WTC11 (cell line): ENCODE results near the gene CALHM4. TPM values are rescaled to one million over a fixed set of nuclear protein-coding genes. Genes with fewer than 3 reads are reported as not detected.

Experiments used
- ATAC-seq: fragments of 200-7000 bp; cut with Tn5 transposase; 2 replicates; pipeline ENCODE4 v1.10.0; 2021; ENCODE audit warnings: mild to moderate bottlenecking, moderate library complexity
- CTCF ChIA-PET: fragments of 300-600 bp; sonication (Branson Sonifier 250); formaldehyde crosslinking; loops from one replicate; lab custom pipeline; 2021; ENCODE audit warnings: antibody characterized with exemption; lab: Charles Lee
- POLR2A ChIA-PET: fragments of 350-600 bp; sonication (Branson Sonifier 250); formaldehyde crosslinking; loops from one replicate; lab custom pipeline; 2021; ENCODE audit warnings: antibody characterized with exemption; lab: Charles Lee
- DNase-seq: peaks from one replicate; pipeline ENCODE4 v3.0.0; 2021; ENCODE audit warnings: low spot score
- H3K27ac Mint-ChIP-seq: 2 replicates; pipeline ENCODE4 v1.8.0; 2021; ENCODE audit warnings: mixed read lengths
- H3K27me3 Mint-ChIP-seq: 2 replicates; pipeline ENCODE4 v1.8.0; 2021; ENCODE audit warnings: low read depth, mild to moderate bottlenecking, moderate library complexity, mixed read lengths
- H3K36me3 Mint-ChIP-seq: 2 replicates; pipeline ENCODE4 v1.8.0; 2021; ENCODE audit warnings: mixed read lengths
- H3K4me1 Mint-ChIP-seq: 2 replicates; pipeline ENCODE4 v1.8.0; 2022; ENCODE audit warnings: mixed read lengths
- H3K4me3 Mint-ChIP-seq: 2 replicates; pipeline ENCODE4 v1.8.0; 2021; ENCODE audit warnings: mild to moderate bottlenecking, moderate library complexity, mixed read lengths
- H3K9me3 Mint-ChIP-seq: 2 replicates; pipeline ENCODE4 v1.8.0; 2021; ENCODE audit warnings: mixed read lengths
- ATF6 ChIP-seq: sonication (generic); formaldehyde crosslinking; IDR thresholded peaks from 2 replicates; pipeline ENCODE4 v1.8.1; 2023; ENCODE audit warnings: mild to moderate bottlenecking, missing genetic modification reagents
- CDX4 ChIP-seq: fragments of 250-450 bp; sonication (Bioruptor Pico); IDR thresholded peaks from 2 replicates; pipeline ENCODE4 v1.9.0; 2021; ENCODE audit warnings: moderate library complexity, mild to moderate bottlenecking, inconsistent platforms, borderline replicate concordance
- CREM ChIP-seq: sonication (generic); formaldehyde crosslinking; IDR thresholded peaks from 2 replicates; pipeline ENCODE4 v1.8.1; 2022; ENCODE audit warnings: mild to moderate bottlenecking, missing genetic modification reagents, moderate library complexity
- ELF4 ChIP-seq: sonication (generic); formaldehyde crosslinking; IDR thresholded peaks from 2 replicates; pipeline ENCODE4 v1.8.1; 2022; ENCODE audit warnings: low read depth, mild to moderate bottlenecking, moderate library complexity, missing genetic modification reagents
- EMX1 ChIP-seq: fragments of 250-450 bp; sonication (Bioruptor Pico); IDR thresholded peaks from 2 replicates; pipeline ENCODE4 v1.8.0; 2021; ENCODE audit warnings: mild to moderate bottlenecking
- ESRRA ChIP-seq: sonication (generic); formaldehyde crosslinking; IDR thresholded peaks from 2 replicates; pipeline ENCODE4 v1.8.1; 2022; ENCODE audit warnings: mild to moderate bottlenecking, missing genetic modification reagents, borderline replicate concordance
- FOXP1 ChIP-seq: sonication (generic); formaldehyde crosslinking; IDR thresholded peaks from 2 replicates; pipeline ENCODE4 v1.8.0; 2022; ENCODE audit warnings: missing genetic modification reagents, mild to moderate bottlenecking, moderate library complexity, borderline replicate concordance
- FOXP4 ChIP-seq: sonication (generic); formaldehyde crosslinking; IDR thresholded peaks from 2 replicates; pipeline ENCODE4 v1.8.0; 2022; ENCODE audit warnings: mild to moderate bottlenecking, missing genetic modification reagents
- GABPB1 ChIP-seq: sonication (generic); formaldehyde crosslinking; IDR thresholded peaks from 2 replicates; pipeline ENCODE4 v1.8.1; 2023; ENCODE audit warnings: mild to moderate bottlenecking, missing genetic modification reagents
- HMGA2 ChIP-seq: fragments of 250-450 bp; sonication (Bioruptor Pico); IDR thresholded peaks from 2 replicates; pipeline ENCODE4 v1.4.0; 2021; ENCODE audit warnings: mild to moderate bottlenecking, moderate library complexity
- MAX ChIP-seq: sonication (generic); formaldehyde crosslinking; IDR thresholded peaks from 2 replicates; pipeline ENCODE4 v1.8.0; 2022; ENCODE audit warnings: mild to moderate bottlenecking, missing genetic modification reagents
- NR3C1 ChIP-seq: sonication (generic); formaldehyde crosslinking; conservative IDR thresholded peaks from 2 replicates; pipeline ENCODE4 v1.8.1; 2023; ENCODE audit warnings: low read depth, mild to moderate bottlenecking, missing genetic modification reagents
- PRRX2 ChIP-seq: fragments of 250-450 bp; sonication (Bioruptor Pico); IDR thresholded peaks from 2 replicates; pipeline ENCODE4 v1.8.0; 2021; ENCODE audit warnings: mild to moderate bottlenecking
- SMAD3 ChIP-seq: sonication (generic); formaldehyde crosslinking; IDR thresholded peaks from 2 replicates; pipeline ENCODE4 v1.8.0; 2022; ENCODE audit warnings: missing genetic modification reagents, mild to moderate bottlenecking, borderline replicate concordance
- SOX15 ChIP-seq: fragments of 250-450 bp; sonication (Bioruptor Pico); IDR thresholded peaks from 2 replicates; pipeline ENCODE4 v1.9.0; 2021; ENCODE audit warnings: mild to moderate bottlenecking
- SP1 ChIP-seq: sonication (generic); formaldehyde crosslinking; conservative IDR thresholded peaks from 2 replicates; pipeline ENCODE4 v1.8.1; 2022; ENCODE audit warnings: missing genetic modification reagents
- TEAD1 ChIP-seq: sonication (generic); formaldehyde crosslinking; IDR thresholded peaks from 2 replicates; pipeline ENCODE4 v1.8.0; 2022; ENCODE audit warnings: mild to moderate bottlenecking, missing genetic modification reagents
- USF2 ChIP-seq: sonication (generic); formaldehyde crosslinking; IDR thresholded peaks from 2 replicates; pipeline ENCODE4 v1.8.1; 2023; ENCODE audit warnings: mild to moderate bottlenecking, missing genetic modification reagents, moderate library complexity
- ZNF263 ChIP-seq: sonication (generic); formaldehyde crosslinking; IDR thresholded peaks from 2 replicates; pipeline ENCODE4 v1.8.1; 2022; ENCODE audit warnings: low read depth, mild to moderate bottlenecking, moderate library complexity, missing genetic modification reagents
- ZNF416 ChIP-seq: fragments of 250-450 bp; sonication (Bioruptor Pico); IDR thresholded peaks from 2 replicates; pipeline ENCODE4 v1.9.0; 2021; ENCODE audit warnings: mild to moderate bottlenecking, inconsistent platforms
- ZNF423 ChIP-seq: fragments of 250-450 bp; sonication (Bioruptor Pico); IDR thresholded peaks from 2 replicates; pipeline ENCODE4 v2.1.2; 2022; ENCODE audit warnings: mild to moderate bottlenecking, moderate library complexity
- total RNA-seq: library from RNA; stranded (reverse); gene quantifications from 3 replicates; pipeline ENCODE4 v1.2.3, GENCODE V29; 2021
- TF ChIP-seq, protein P1 (sequence below): sonication (generic); formaldehyde crosslinking; IDR thresholded peaks from 2 replicates; pipeline ENCODE4 v1.8.1; 2023; ENCODE audit warnings: mild to moderate bottlenecking, moderate library complexity, missing genetic modification reagents
- TF ChIP-seq, protein P2 (sequence below): fragments of 250-450 bp; sonication (Bioruptor Pico); IDR thresholded peaks from 2 replicates; pipeline ENCODE4 v1.8.0; 2021; ENCODE audit warnings: mild to moderate bottlenecking
- TF ChIP-seq, protein P3 (sequence below): sonication (generic); formaldehyde crosslinking; IDR thresholded peaks from 2 replicates; pipeline ENCODE4 v1.8.1; 2022; ENCODE audit warnings: mild to moderate bottlenecking, moderate library complexity, missing genetic modification reagents
- TF ChIP-seq, protein P4 (sequence below): sonication (generic); formaldehyde crosslinking; conservative IDR thresholded peaks from 2 replicates; pipeline ENCODE4 v1.8.1; 2022; ENCODE audit warnings: mild to moderate bottlenecking, missing genetic modification reagents

The CALHM4 gene
- total RNA-seq, 1 experiment from 2014 or later, result not detected

DNA sequence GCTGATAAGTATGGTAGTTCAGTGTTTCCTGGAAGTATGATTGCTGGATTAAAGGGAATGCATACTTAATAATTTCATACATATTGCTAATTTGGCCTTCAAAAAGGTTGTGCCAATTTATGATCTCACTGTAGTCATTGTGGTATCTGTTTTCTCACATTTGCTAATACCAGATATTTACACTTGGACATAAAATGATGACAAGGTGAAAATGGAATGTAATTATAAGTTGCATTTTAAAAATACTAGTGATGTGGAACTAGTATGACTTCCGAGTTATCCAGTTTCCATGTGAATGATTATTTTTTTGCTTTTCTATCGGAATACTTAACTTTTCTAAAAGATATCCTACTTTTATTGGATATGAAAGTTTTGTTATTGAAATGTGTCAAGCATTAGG is 33.2 kb downstream of the CALHM4 start:
- Mint-ChIP-seq H3K4me1 (no peaks in the 10 kb centered on the region), H3K27me3 (no peaks in the 10 kb centered on the region), H3K36me3 (peaks cover 18% of the 10 kb centered on the region), H3K27ac (no peak overlapping the region), H3K9me3 (no peaks in the 10 kb centered on the region), H3K4me3 (no peak overlapping the region)
- POLR2A ChIA-PET, result no interaction called here
- DNase-seq (no peak), ATAC-seq (no peak)
- CTCF ChIA-PET, result no interaction called here
- TF ChIP-seq ZNF416 (CRISPR knock-in tag) (no peak), SOX15 (no peak), NR3C1 (CRISPR knock-in tag) (no peak), SP1 (CRISPR knock-in tag) (no peak), MAX (CRISPR knock-in tag) (no peak), ZNF423 (CRISPR knock-in tag) (no peak), PRRX2 (no peak), ESRRA (CRISPR knock-in tag) (no peak), ZNF263 (CRISPR knock-in tag) (no peak), CREM (CRISPR knock-in tag) (no peak), FOXP4 (CRISPR knock-in tag) (no peak), ELF4 (CRISPR knock-in tag) (no peak), SMAD3 (CRISPR knock-in tag) (no peak), GABPB1 (no peak)
- TF ChIP-seq, protein P1, sequence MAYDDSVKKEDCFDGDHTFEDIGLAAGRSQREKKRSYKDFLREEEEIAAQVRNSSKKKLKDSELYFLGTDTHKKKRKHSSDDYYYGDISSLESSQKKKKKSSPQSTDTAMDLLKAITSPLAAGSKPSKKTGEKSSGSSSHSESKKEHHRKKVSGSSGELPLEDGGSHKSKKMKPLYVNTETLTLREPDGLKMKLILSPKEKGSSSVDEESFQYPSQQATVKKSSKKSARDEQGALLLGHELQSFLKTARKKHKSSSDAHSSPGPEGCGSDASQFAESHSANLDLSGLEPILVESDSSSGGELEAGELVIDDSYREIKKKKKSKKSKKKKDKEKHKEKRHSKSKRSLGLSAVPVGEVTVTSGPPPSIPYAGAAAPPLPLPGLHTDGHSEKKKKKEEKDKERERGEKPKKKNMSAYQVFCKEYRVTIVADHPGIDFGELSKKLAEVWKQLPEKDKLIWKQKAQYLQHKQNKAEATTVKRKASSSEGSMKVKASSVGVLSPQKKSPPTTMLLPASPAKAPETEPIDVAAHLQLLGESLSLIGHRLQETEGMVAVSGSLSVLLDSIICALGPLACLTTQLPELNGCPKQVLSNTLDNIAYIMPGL (CRISPR knock-in tag), result no peak
- TF ChIP-seq, protein P2, sequence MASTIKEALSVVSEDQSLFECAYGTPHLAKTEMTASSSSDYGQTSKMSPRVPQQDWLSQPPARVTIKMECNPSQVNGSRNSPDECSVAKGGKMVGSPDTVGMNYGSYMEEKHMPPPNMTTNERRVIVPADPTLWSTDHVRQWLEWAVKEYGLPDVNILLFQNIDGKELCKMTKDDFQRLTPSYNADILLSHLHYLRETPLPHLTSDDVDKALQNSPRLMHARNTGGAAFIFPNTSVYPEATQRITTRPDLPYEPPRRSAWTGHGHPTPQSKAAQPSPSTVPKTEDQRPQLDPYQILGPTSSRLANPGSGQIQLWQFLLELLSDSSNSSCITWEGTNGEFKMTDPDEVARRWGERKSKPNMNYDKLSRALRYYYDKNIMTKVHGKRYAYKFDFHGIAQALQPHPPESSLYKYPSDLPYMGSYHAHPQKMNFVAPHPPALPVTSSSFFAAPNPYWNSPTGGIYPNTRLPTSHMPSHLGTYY (CRISPR knock-in tag), result no peak

DNA sequence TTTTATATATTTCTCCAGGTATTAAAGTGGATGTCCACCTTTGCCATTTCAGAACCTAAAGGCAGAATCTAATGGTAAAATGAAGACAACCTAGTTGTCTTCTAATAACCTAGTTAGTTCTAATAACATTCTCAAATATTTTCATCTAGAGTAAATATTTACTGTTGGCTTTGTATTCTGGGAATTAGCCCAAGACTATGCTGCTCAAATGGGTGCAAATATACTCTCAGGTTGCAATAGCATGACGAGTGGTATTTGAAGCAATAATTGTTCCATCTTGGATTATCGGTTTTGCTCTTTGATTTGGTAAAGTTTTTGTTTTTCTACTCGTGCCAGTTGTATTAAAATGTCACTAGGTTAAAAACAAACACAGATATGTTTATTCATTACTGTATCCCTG is 41.7 kb downstream of the CALHM4 start:
- H3K4me1 Mint-ChIP-seq, result no peaks in the 10 kb centered on the region
- H3K9me3 Mint-ChIP-seq, result no peaks in the 10 kb centered on the region
- H3K4me3 Mint-ChIP-seq, result no peak overlapping the region
- CTCF ChIA-PET, result no interaction called here
- H3K36me3 Mint-ChIP-seq, result peaks cover 23% of the 10 kb centered on the region
- no peak for ATAC-seq
- H3K27ac Mint-ChIP-seq, result no peak overlapping the region
- POLR2A ChIA-PET, result no interaction called here
- H3K27me3 Mint-ChIP-seq, result no peaks in the 10 kb centered on the region
- no peak for DNase-seq
- TF ChIP-seq USF2 (CRISPR knock-in tag), result no peak
- TF ChIP-seq ATF6 (CRISPR knock-in tag), result no peak
- no peak for TF ChIP-seq CDX4 (CRISPR knock-in tag)
- TF ChIP-seq, protein P3, sequence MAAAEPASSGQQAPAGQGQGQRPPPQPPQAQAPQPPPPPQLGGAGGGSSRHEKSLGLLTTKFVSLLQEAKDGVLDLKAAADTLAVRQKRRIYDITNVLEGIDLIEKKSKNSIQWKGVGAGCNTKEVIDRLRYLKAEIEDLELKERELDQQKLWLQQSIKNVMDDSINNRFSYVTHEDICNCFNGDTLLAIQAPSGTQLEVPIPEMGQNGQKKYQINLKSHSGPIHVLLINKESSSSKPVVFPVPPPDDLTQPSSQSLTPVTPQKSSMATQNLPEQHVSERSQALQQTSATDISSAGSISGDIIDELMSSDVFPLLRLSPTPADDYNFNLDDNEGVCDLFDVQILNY (CRISPR knock-in tag), result no peak
- TF ChIP-seq, protein P4, sequence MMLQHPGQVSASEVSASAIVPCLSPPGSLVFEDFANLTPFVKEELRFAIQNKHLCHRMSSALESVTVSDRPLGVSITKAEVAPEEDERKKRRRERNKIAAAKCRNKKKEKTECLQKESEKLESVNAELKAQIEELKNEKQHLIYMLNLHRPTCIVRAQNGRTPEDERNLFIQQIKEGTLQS (CRISPR knock-in tag), result no peak
- no peak for TF ChIP-seq TEAD1 (CRISPR knock-in tag)
- TF ChIP-seq FOXP1, result no peak
- TF ChIP-seq EMX1 (CRISPR knock-in tag), result no peak
- TF ChIP-seq HMGA2 (CRISPR knock-in tag), result no peak
